GM12864 (cell line): Measurements from ENCODE around the gene FBRSL1.

Experiments used
- DNase-seq: peaks from one replicate; pipeline ENCODE4 v3.0.0-alpha.2; 2011; ENCODE audit warnings: low read depth
- H3K4me3 ChIP-seq: 2 replicates; pipeline ENCODE4 v1.5.1; 2011; ENCODE audit warnings: mild to moderate bottlenecking, low read depth, low read length, control low read depth
- TF ChIP-seq, protein P1 (sequence below): IDR thresholded peaks from 2 replicates; pipeline ENCODE4 v1.5.1; 2011; ENCODE audit warnings: low read depth, mild to moderate bottlenecking, moderate library complexity, low read length, control low read depth, inconsistent platforms; ENCODE audit errors: missing control alignments

The FBRSL1 gene

DNA sequence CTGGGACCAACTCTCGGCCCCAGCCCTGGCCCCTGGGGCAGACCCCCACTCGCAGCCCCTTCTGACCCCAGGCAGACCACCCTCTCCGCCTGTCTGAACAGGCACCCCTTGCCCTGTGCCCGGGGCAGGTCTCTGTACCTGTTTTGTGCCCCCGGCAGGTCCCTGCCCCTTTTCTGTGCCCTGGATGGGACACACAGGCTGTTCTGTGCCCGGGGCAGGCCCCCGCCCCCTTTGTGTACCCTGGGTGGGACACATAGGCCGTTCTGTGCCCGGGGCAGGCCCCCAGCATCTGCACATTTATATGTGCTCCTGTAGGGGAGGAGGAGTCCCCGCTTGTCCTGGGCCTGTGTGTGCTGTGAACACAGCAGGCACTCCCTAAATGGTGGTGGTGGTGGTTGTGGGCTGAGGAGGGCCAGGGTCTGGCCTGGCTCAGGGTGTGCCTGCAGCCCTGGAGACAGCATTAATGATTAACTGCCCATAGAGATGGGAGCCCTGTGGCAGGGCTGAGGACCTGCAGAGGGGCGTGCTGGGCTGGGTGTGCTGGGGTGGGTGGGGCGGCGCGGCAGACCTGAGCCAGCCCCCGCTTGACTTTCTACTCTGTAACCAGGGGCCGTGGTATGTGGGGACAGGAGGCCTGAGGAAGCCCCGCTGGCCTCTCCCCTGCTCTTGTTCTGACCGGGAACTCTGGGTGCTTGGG lies 3.7 kb downstream of the FBRSL1 start:
- TF ChIP-seq, protein P1, sequence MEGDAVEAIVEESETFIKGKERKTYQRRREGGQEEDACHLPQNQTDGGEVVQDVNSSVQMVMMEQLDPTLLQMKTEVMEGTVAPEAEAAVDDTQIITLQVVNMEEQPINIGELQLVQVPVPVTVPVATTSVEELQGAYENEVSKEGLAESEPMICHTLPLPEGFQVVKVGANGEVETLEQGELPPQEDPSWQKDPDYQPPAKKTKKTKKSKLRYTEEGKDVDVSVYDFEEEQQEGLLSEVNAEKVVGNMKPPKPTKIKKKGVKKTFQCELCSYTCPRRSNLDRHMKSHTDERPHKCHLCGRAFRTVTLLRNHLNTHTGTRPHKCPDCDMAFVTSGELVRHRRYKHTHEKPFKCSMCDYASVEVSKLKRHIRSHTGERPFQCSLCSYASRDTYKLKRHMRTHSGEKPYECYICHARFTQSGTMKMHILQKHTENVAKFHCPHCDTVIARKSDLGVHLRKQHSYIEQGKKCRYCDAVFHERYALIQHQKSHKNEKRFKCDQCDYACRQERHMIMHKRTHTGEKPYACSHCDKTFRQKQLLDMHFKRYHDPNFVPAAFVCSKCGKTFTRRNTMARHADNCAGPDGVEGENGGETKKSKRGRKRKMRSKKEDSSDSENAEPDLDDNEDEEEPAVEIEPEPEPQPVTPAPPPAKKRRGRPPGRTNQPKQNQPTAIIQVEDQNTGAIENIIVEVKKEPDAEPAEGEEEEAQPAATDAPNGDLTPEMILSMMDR = no peak
- no peak overlapping the region for H3K4me3 ChIP-seq
- no peak for DNase-seq

DNA sequence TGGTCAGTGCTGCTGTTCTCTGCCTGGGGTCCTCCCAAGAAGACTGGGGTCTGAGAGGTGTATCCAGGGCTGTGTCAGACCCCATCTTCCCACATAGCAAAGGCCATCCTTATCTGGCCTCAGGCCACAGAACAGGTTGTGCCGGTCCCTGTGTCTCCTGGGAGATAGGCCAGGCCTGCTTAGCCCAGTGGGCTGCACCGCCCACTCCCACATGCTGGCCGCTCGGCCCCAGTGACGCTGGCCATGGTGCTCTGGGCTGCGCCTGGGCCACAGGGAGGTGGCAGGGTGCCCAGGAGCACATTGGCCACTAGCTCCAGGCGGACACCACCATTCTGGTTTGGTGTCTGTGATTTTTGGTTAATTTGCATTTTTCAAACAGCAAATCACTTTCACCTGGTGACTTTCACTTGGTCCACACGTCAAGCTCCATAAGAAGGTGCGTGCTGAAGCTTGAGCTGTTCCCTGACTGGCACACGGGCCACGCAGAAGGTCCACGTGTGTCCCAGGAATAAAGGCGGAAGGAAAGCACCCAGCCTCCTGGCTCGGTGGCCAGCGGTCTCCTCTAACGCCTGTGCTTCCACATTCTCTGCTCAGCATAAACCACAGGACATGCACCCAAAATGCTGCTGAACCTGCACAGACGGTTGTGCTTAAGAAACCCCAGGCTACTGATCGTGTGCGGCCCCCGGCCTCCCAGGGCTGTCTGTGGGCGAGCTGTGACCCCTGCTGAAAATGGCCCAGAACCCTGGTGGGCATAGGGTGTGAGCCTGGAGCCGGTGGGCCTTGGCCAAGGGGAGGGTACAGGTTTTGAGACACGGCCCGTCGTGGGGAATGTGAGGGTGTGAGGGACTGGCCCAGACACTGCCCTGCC lies 4.6 kb downstream of the FBRSL1 start:
- no peak overlapping the region for H3K4me3 ChIP-seq
- TF ChIP-seq, protein P1 = no peak
- no peak for DNase-seq

DNA sequence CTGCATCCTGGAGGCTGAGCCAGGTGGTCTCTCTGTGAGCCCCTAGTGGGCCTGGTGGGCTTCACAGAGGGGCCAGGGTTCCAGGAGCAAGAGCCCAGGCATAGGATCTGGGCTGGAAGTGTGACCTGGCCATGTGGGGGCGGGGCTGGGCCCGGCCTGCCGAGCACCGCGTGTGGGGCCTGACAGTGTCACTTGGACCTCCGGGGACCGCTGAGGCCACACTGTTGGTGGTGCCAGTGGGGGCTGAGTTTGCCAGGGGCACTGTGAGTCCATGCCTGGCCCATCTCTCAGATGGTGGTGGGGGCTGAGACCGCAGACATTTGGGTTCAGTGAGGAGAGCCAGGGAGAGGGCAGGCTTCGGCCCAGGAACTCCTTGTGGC lies 5.2 kb downstream of the FBRSL1 start:
- TF ChIP-seq, protein P1 = no peak
- no peak overlapping the region for H3K4me3 ChIP-seq
- DNase-seq = no peak

DNA sequence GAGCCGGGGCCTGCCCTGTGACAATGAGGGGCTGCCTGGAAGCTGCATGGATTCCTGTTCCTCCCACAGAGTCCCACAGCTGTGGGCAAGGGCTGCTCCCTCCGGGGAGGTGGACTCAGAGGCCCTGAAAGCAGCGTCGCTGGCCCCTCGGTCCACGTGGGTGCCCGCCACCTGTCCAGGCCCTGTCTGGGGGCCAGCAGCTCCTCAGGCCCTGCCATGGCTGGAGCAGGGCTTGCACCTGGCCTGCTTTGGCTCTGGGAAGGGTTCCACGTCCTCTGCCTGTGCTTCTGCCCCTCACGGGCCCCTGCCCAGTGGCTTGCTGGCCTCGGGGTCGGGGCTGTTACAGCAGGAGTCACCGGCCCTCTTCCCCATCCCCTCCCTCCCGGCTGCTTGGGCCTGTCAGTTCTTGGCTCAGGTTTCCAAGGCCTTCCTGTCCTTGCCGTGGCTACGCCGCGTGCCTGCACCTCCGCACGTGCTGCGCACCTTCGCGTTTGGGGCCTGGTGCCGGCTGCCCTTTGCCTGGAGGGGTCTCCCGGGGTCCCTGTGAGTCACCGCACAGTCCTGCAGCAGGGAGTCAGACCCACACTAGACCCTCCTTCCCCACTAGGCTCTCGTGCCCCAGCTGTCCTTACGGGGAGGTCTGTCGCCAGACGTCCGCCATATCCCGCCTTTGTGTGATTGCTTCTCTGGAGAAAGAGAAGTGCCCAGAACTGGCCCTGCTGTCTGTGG lies 5.8 kb downstream of the FBRSL1 start:
- TF ChIP-seq, protein P1 = no peak
- DNase-seq = no peak

DNA sequence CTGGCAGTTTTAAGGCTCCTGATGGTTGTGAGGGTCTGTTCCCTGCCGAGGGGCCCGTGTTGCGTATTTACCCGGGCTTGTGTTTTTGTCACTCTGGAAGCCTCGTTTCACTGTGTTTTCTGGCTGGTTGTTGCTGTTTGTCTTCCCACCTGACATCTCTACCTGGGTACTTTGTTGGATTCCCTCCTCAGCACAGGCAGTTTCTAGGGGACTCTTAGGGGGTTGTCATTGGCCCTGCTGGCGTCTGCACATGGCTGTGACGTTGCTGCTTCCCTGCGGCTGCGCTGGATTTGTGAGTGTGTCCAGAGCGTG lies 6.4 kb downstream of the FBRSL1 start:
- no peak overlapping the region for H3K4me3 ChIP-seq
- no peak for DNase-seq
- TF ChIP-seq, protein P1 = no peak

More for the DNA sequence above, 5.8 kb downstream of the FBRSL1 start:
- H3K4me3 ChIP-seq = no peak overlapping the region

DNA sequence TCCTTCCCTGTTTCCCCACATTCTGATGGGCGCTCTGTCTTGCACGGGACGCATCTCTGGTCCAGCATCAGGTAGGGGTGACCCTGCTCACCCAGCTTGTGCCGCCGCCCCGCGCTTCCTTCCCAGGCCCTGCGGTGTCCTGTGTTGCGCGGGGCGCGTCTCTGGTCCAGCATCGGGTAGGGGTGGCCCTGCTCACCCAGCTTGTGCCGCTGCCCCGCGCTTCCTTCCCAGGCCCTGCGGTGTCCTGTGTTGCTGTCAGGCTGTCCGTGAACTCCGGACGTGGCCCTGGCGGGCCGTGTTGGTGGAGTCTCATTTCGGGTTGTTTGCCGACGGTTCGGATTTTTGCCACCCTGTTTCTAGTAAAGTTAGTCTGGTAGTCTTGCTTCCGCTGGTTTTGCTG lies 6.8 kb downstream of the FBRSL1 start:
- DNase-seq = no peak
- TF ChIP-seq, protein P1 = no peak
- no peak overlapping the region for H3K4me3 ChIP-seq
